Breast epithelium (tissue), 3 donors: ENCODE measurements around the gene SREK1.

ENCODE experiments used
- POLR2A ChIP-seq: fragments of 450-650 bp; IDR thresholded peaks from one replicate; pipeline ENCODE4 v1.6.1; 2016; ENCODE audit warnings: antibody characterized with exemption, mild to moderate bottlenecking, moderate library complexity
- POLR2AphosphoS5 ChIP-seq, 3 donors: sonication (generic); formaldehyde crosslinking; IDR thresholded peaks; one replicate each; pipeline ENCODE4 v1.6.1; 2017; ENCODE audit warnings: antibody characterized with exemption in 3 of 3
- TF ChIP-seq, protein P1 (sequence below), 3 donors: fragments of 450-650 bp; IDR thresholded peaks; one replicate each; pipeline ENCODE4 v1.5.1; 2016 to 2017; ENCODE audit warnings: antibody characterized with exemption in 3 of 3, mild to moderate bottlenecking in 3 of 3, moderate library complexity in 3 of 3

DNA sequence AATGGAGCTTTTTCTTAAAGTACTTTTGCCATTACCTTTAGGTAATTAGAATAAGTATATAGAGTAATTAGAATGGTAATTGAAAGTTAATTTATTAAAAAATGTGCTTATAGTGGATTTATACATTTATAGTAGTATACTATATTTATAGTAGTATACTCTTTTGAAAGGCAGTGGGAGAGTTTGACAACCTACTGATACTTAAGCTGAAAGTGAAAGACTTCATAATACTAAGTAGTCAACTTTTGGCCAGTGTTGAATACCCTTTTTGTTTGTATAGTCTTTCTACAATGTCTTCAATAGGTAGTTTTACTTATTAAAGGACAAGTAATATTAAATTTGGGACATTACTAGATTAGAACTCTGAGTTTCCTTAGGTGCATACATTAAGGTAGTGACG, 12.9 kb downstream of the SREK1 start:
- TF ChIP-seq, protein P1, sequence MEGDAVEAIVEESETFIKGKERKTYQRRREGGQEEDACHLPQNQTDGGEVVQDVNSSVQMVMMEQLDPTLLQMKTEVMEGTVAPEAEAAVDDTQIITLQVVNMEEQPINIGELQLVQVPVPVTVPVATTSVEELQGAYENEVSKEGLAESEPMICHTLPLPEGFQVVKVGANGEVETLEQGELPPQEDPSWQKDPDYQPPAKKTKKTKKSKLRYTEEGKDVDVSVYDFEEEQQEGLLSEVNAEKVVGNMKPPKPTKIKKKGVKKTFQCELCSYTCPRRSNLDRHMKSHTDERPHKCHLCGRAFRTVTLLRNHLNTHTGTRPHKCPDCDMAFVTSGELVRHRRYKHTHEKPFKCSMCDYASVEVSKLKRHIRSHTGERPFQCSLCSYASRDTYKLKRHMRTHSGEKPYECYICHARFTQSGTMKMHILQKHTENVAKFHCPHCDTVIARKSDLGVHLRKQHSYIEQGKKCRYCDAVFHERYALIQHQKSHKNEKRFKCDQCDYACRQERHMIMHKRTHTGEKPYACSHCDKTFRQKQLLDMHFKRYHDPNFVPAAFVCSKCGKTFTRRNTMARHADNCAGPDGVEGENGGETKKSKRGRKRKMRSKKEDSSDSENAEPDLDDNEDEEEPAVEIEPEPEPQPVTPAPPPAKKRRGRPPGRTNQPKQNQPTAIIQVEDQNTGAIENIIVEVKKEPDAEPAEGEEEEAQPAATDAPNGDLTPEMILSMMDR (IDR thresholded peaks at IDR 0.05): no peak
- TF ChIP-seq POLR2A (no peak), POLR2AphosphoS5 (IDR thresholded peaks at IDR 0.05) (no peak)
